ENCODE data around the gene CMTM6.

DNA sequence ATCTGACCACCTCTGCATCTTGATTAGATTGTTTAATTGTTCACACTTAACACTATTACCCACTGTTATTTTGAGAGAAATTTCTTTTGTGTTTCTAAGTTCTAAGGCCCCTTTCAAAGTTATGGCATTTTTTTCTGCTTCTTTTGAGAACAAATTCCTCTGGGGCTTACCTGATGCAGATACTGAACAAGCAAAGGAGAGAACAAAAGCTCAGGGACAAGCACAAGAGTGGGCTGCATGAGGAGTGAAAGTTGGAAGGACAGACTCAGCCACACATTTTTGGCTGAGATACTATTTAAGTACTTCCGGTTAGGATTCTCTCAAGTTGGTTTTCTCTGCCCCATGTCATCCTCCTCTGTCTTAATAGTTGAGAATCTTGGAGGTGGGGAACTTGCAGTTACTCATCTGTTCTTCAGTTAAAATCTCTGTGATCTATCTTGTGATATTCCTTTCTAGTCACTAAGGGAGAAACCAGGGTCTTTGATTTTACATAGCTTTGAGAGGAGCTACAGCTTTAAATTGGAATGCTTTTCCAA, 54.7 kb downstream of the CMTM6 start:
- TF ChIP-seq, protein P1, sequence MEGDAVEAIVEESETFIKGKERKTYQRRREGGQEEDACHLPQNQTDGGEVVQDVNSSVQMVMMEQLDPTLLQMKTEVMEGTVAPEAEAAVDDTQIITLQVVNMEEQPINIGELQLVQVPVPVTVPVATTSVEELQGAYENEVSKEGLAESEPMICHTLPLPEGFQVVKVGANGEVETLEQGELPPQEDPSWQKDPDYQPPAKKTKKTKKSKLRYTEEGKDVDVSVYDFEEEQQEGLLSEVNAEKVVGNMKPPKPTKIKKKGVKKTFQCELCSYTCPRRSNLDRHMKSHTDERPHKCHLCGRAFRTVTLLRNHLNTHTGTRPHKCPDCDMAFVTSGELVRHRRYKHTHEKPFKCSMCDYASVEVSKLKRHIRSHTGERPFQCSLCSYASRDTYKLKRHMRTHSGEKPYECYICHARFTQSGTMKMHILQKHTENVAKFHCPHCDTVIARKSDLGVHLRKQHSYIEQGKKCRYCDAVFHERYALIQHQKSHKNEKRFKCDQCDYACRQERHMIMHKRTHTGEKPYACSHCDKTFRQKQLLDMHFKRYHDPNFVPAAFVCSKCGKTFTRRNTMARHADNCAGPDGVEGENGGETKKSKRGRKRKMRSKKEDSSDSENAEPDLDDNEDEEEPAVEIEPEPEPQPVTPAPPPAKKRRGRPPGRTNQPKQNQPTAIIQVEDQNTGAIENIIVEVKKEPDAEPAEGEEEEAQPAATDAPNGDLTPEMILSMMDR (conservative IDR thresholded peaks at IDR 0.05): no peak
- no peak for TF ChIP-seq ZFX (IDR thresholded peaks at IDR 0.05)
